Stimulated activated CD8-positive, alpha-beta memory T cell treated with anti-CD3 and anti-CD28 coated beads, Interleukin-15, amount 100 ng/mL, for 1 hour (primary cell): ENCODE measurements around the gene OCA2.
"Not testable (repeated sequence)": the region's sequence is repeated elsewhere in the genome, so short reads cannot be mapped to it uniquely, and the experiment has no call there.

Source experiments
- DNase-seq: peaks from one replicate; pipeline ENCODE4 v3.0.0-alpha.2; 2020; ENCODE audit warnings: low read depth

OCA2 gene

DNA sequence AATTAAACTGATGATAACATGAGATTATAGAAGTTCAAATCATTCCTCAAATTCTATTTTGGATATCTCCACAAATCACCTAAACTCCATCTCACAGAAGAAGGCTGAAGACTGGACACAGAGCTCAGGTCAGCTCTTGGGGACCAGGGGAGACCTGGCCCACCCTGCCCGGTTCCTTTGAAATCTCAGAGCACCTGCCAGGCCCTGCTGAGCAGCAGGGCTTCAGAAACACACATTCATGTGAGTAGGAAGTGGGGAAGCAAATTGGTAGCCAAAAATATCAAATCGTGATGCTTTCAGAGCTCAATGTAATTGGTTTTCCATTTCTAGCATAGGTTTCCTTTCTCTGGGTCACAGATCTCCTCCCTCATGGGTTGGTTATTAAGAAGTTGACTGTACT is 76.2 kb downstream of the OCA2 start:
- DNase-seq = no peak

DNA sequence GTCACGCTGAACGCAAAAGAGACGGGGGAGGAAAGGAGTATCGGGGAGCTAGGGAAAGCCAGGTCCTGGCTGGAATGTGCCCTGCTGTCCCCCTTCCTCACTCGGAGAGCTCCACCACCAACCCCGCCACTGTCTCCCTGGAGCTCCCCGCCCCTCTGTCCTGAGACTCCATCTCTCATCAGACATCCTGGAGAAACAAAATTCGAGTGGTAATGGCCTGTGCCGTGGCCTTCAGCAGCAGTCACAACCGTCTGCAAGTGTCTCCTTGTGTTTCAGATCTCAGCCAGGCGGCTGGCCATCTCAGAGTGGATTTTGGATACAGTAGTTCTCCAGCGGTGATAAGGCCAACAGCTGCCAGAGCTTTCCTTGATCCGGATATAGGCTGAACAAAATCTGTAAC is 76.9 kb downstream of the OCA2 start:
- no peak for DNase-seq

DNA sequence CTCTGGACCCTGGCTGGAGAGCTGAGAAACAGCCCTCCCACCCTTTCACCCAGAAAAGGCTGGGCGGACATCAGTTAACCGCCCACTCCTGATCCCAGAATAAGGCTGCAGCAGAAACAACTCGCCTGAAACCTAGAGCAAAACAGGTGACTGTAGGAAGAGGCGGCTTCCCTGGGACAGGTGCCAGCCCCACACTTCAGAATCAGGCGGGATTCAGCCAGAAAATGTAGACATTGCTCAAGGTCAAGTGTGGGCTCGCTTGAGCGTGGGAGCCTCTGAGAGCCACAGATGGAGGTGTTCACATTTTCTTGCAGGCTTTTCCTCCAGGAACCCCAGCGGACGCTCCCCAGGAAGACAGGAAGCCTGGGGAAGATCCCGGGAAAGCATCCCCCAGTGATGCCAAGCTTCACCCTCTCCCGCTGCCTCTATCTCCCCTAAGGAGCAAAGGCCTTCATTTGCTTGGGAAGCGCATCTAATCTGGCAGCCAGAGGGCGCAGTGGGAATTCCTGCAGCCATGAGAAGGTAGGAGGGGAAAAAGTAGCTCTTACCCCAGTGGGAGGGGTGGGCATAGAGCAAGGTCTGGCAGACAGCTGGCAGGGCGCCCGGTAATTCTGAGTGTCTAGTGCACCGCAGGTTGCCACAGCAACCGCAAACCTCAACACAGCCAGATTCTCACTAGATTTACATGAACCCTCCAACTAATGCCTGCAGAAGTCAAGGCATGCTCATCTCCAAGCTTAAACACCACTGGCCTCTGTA is 77.7 kb downstream of the OCA2 start:
- no peak for DNase-seq

DNA sequence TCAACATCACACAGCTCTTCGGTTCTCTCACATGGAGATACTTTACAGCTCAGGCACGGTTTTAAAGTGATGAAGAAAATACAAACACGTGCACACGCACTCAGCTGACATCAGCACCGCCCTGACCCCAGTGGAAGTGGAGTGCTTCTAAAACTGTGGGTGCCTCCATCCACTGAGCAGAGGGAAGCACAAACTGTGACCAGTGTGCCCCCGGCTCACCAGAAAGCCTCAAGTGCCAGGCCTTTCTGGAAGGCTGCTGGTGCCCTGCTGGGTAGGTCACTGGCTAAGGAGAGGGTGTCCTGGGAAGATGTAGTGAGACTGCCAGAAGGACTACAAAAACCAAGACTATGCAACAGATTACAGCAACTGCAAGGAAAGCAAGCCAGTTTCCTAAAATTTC is 78.5 kb downstream of the OCA2 start:
- DNase-seq = no peak

DNA sequence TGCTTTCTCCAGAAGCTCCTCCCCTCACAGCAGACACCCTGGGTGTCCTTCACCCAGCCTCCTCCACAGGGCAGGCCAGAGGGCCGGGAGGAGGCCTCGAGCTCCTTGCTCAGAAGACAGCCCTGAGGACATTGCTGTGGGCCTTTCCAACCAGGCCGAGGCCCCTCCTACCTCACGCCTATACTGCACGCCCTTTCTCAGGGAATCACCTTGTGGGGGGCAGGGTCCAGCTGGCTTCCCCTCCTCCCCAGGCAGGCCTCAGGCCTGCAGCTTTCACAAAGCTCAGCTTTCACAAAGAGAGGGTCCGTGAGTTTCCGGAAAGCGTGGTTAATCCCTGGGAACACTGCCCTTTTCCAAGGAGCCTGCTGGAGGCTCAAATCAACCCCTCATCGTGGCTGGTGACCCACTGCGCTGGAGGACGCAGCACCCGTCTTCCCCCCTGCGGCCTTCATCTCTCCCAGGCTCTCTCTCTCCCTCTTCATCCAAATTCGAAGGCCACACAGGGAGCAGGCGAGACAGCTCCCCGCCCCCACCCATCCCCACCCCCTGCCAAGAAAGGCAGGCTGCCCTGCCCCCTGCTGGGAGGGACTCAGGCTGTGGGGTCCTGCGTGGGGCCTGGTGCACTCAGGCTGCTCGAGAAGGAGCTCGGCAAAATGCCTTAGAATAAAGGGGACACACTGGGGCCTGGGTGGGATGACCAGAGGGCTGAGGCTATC is 79.4 kb downstream of the OCA2 start:
- no peak for DNase-seq

DNA sequence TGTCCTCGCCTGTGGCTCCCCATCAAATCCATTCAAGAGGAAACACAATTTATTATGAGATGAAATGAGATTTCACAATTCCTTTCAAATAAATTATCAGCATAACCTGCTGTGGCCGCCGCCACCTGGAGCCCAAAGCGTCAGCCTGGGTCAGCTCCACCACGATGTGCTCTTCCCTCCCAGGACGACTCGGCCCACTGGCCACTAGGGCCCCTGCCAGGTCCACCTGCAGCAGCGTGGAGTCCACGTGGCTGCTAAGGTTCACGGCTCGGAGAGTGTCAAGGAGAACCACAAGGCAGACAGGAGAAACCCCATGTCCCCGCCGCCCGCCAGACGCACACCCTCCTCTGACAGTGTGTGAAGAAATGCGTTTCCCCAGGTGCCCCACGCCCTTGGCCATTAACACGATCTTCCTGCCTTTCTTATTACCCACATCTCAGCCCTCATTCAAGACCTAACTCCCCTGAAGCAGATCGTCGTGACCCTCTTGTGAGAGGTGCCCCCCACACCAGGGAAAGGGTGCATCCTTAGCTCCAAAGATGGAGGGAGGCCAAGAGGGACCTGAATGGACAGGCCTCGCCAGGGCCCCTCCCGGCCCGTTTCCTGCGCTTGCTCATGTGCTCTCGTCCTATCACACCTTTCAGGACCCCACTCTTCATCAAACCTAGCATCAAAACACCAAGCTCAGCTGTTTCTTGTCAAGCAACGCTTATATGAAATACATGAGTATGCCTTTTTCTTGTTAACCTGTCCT is 80.6 kb downstream of the OCA2 start:
- no peak for DNase-seq

DNA sequence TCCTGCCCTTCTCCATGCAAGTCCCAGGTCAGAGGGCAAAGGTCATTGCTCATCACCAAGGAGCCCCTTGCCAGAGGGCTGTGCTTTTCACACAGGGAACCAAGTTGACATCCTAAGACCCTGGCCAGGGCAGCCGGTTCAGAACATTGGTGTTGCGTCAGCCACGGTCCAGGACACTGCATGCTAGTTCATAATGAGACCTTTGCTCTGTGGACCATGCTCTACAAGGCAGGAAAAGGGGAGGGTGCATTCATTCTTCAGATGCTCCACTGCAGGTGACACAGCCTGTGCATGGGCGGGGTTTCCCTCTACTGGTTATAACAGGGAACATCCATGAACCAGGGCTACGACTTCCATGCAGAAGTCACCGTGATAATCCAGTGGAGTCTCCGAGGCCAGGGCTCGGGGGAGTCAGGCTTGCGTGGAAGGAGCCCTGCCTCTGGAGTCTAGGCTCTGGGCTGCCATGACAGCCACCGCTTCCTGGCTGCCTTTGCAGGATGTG is 81.6 kb downstream of the OCA2 start:
- DNase-seq = no peak

DNA sequence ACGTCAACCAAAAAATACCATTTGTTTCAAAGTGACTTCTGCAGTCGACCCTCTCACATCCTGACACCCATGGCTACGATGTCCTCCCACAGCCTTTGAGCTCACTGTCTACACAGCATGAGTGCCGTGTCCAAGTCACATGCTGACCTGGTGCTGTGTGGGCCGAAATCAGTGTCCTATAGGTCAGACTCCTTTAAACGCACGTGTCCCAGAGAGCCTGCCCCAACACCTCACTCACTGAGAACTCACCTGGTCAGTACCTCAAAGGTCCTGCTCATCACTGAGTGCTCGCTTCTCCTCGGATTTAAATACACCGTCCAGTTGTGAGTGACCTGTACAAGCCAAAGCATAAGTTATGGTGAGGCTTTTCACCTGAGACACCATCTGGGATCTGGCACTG is 83.3 kb downstream of the OCA2 start:
- DNase-seq = no peak

DNA sequence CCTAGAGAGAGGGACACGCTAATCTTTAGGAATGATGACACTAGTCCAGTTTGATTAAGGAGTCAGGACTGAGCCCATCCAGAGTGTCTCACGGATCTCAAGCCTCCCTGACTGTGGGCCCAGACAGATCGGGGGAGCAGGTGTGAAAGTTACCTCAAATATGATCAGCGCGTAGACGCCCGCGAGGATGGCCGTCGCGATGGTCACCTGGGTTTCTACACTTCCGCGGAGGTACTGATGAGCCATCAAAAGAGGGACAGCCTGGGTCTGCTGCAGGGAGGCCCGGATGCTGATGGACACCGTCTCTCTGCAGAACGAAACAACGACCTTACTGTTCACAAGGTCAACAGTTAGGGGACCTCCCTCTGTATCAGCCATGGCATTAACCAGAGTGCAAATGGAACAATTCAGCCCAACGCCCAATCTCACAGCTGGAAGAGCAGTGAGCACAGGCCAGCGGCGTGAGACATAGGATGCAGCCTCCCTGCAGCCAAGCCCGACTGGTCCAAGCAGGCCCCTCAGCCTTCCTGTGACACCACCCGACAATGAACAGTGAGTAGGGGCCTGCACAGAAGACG is 84.4 kb downstream of the OCA2 start:
- no peak for DNase-seq

DNA sequence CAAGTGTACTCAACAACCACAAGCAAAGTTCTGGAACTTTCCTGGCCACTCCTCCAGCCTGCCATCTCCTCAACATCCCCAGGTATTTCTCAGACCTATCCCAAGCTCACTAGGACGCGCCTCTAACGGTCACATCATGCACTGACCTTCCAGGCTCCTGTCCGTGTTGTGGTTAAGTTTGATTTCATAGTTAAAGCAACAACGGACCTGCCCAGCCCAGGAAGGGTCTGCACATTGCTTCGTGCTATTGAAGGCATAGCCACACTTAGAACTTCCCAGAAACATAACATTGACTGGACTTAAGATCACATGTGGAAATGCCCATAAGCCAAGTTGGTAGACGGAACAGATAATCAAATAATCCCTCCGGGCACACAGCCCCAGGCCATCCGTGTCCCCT is 85.1 kb downstream of the OCA2 start:
- no peak for DNase-seq

DNA sequence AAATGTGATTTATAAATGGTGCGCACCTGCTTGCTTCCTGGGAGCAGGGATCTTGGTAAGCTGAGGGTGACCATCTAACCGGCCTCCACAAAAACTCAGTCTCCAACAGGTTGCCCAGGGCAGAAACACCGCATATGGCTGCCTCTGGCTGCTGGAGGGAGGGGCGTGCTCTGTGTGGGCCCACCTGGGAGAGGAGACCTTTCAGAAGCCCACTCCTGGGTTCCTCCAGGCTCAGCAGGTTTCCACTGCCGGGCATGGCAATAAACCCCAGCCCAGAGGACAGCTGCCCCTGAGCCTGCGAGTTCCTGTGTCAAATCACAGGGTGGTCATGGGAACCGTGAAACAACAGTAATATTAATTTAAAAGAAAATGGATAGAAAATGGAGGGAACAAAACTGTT is 85.6 kb downstream of the OCA2 start:
- no peak for DNase-seq

DNA sequence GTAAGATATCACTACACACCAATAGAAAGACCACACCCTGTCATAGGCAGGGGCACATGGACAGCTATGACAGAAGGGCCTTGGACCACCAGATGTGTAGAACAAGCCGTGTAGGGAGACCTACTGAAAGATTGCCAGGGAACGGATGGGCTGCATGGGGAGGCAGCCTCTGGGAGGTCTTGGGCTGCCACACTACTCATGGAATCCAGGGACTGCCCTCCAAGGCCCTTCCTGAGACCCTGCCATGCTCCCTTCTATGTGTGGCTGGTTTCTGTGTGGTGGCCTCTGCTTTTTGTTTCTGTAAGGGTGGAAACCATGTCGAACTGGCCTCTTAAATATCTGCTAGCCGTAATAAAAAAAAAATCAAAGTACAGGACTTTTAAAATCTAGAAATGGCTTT is 86.9 kb downstream of the OCA2 start:
- no peak for DNase-seq

DNA sequence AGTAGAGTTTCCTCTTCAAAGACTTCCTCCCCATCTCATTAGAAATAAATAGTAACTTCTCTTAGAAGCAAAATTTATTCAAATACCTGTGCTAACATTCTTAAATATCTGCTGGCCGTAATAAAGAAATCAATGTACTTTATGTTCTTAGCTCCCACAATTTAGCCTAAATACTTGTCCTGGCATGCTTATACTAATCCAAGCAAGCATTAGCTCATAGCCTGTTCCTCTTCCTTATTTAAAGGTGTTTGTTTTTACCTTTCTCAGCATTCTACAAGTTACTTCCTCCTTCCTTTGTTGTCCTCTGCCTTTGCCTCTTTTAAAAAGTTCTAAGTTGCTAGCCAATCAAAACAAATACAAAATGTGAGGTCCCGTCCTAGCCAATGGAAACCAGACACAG is 90.9 kb downstream of the OCA2 start:
- DNase-seq = not testable (repeated sequence)

DNA sequence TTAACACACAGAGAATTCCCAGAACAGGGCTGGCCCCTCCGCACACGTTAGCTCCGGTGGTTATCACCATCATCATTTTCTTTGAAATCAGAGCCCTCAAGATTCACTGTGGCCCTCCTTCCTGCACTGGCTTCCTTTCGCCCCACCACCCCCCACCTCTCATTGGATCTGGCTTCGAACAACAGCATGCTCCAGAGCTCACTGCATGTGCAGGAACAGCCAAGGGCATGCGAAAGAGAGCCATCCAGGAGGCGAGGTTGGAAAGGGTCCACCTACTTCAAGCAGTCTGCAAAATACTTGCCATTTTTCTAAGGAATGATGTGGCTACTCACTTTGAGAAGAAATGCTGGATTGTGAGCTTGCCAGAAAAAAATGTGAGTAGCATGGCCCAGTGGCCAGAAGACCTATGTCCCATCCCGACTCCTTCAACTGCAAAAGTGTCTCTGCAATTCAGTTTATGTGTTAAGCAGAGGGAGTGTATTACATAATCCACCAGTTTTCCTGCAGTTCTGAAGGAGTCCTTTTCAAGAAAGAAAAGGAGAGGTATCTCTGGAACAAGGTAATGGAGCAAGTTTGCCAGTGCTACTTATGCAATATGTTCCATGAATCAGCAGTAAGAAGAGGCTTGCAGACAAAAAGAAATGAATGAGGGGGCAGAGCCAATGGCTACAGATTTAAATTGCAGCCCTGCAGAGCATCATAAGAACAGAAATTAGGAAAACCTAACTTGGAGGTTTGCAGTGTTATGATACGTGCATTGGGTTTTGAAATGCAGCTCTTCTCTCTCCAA is 92.8 kb downstream of the OCA2 start:
- no peak for DNase-seq

DNA sequence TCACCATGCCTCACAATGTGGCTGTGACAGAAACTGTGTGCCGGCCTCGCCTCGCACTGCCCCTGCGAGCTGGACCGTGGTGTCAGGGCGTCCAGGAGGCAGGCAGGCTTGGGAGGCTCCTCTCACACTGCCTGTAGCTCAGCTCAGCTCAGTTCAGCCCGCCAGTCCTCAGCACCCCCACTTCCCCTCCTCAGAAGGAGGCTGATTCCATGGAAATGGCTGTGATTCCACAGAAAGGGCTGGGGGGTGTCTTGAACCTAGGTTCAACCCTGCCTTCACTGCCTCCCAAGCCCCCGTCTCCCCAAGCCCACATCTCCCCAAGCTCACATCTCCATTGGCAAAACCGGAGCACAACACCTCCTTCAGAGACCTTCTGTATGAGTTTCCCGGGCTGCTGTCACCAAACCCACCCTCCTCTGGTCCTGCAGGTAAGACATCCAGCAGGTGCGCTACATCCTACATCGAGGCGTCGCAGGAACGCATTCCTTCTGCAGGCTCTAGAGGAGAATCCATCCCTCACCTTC is 94.0 kb downstream of the OCA2 start:
- no peak for DNase-seq

DNA sequence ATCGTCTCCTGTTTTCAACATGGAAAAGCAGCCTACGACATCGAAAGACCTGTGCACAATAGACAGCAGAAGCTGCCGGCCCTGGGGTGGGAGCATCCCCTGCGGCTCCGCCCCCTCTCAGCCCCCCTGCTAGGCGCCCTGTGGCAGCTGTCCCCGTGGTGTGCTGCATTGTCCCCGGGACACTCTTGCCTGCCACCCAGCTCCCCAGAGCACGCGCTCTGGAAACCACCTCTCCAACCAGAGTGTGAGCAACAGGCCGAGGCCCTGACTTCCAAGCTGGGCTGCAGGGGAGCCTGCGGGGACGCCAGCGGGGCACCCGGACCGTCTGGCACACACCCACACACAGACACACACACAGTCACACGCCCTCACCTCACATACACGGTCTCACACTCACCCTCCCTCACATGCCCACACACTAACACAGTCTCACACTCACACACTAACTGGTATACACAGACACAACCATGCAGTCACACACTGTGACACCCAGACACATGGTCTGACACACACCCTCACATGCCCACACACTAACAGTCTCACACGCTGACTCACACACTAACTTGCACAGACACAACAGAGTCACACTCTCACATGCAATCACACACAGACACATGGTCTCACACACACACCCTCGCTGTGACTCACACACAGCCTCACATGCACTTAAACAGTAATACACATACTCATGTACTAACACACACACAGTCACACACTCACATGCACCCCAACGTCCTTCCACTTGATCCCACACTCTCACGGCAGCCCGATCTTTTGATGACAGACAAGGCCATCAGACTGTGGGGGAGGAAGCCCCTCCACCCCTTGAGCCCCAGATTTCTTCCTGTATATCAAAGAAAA is 94.7 kb downstream of the OCA2 start:
- no peak for DNase-seq

DNA sequence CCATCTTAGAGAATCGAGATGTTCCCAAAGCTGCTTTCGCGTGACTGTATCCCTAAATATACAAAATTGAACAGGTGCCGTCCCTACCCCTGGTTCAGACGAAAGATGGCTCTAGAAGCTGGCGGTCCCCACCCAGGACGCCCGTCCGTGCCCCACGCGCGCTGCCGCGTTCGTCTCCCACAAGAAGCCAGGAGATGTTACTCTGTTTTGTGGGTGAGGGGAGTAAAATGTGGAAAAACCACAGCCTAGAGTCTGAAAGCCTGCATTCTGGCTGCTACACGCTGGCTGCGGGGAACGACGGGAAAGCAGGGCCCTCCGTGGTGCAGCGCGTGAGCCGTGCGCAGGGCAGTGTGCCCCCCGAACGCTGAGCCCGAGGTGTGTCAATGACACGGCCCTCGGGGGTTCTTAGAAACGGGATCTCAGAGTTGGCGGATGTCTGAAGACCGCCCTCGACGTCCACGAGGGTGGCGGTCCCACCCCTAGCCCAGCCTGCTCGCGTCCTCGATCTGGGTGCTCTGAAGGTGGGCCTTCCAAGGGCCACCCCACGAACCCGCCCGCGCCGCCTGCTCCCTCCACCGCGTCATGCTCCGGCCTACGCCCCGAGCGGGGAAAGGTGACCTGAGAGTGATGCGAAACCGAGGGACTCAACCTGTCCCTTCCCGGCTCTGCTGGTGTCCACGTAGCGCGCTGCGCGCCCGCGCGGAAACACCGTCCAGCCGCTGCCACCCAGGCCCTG is 95.6 kb downstream of the OCA2 start:
- DNase-seq = no peak

DNA sequence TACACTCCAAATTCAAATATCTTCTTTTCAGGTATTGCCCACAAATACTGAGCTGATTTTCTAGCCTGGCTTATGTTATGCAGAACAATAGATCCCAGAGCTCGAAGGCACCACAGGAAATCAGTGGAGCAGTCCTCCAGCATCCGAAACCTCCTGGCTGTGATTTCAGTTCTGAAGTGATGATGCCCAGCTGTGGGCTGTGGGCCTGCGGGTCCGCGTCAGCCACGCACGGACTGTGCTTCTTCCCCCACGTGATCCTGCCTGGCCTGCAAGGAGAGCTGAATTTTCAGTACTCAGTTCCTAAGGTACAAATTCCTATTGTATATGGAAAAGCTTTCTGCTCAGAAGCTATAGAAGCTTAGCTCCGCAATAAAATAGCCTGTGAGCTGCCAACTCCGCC is 96.2 kb downstream of the OCA2 start:
- DNase-seq = no peak

DNA sequence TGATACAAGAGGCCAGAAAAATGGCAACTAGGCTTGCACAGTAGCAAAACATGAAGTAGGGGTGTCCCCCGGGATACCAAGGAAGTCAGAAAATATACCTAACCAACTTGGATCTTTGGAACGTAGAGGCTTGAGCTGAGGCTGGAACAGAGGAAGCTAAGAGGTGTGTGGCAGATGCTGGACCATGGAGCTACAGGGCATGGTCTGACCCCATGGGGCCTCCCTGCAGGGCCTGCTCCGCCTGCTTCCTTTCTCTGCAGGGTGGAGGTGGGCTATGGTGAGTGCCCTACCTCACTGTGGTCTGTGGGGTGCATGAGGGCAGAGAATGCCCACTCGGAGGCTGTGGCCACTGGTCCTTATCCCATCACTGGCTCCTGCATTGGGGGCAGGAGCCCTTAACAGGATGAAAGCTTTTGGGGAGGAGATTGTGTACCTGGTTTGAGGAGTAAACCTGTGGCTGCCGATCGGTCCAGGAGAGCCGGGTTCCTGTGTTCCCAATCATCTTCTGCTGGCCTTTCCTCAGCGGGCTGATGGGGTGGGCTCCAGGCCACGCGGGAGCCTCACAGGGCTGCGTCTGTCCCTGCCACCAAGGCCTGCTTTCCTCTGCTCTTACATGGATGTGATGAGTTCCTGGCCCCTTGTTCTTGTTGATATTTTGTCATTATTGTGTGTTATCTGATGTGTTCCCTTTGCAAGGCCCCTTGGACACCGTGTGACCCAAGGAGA is 96.8 kb downstream of the OCA2 start:
- DNase-seq = no peak
